Large intestine (tissue), 12 donors: ENCODE data around the gene NDUFC1. TPM values are rescaled to one million over a fixed set of nuclear protein-coding genes. Genes with fewer than 3 reads are reported as not detected.
"Not testable (repeated sequence)": the region's sequence is repeated elsewhere in the genome, so short reads cannot be mapped to it uniquely, and the experiment has no call there.

Experiments used
- DNase-seq, 2 donors: peaks; one replicate each; pipeline versions ENCODE4 v3.0.0 to v3.0.0-alpha.2; 2013
- H3K27ac ChIP-seq: one replicate; pipeline ENCODE4 v1.5.1; 2013; ENCODE audit warnings: low read length
- H3K27me3 ChIP-seq: 2 replicates; pipeline ENCODE4 v1.6.1; 2013; ENCODE audit warnings: low read length; ENCODE audit not compliant: control insufficient read depth, insufficient read depth
- H3K36me3 ChIP-seq: 2 replicates; pipeline ENCODE4 v1.6.1; 2013; ENCODE audit warnings: low read length; ENCODE audit not compliant: control insufficient read depth, insufficient read depth
- H3K4me1 ChIP-seq: one replicate; pipeline ENCODE4 v1.6.1; 2013; ENCODE audit warnings: low read length; ENCODE audit not compliant: control insufficient read depth, insufficient read depth
- H3K4me3 ChIP-seq: one replicate; pipeline ENCODE4 v1.5.1; 2013; ENCODE audit warnings: low read length
- H3K9me3 ChIP-seq: one replicate; pipeline ENCODE4 v1.6.1; 2013; ENCODE audit warnings: mild to moderate bottlenecking, low read depth, low read length, moderate library complexity; ENCODE audit not compliant: control insufficient read depth
- WGBS: methylation state at CpG from one replicate; pipeline ENCODE4 v1.1.5; 2013; ENCODE audit warnings: low lambda C conversion rate; ENCODE audit not compliant: insufficient coverage; 5-methylcytosine and 5-hydroxymethylcytosine counted together
- long read RNA-seq, 11 donors: transcript quantifications; one replicate each; lab custom pipeline, GENCODE V29; 2026
- polyA plus RNA-seq: library from polyadenylated mRNA; unstranded; fragments of 120-200 nt; gene quantifications from one replicate; pipeline ENCODE4 v1.2.1, GENCODE V29; 2013

Gene NDUFC1
- polyA plus RNA-seq, result 82.9 TPM
- long read RNA-seq, donor 1, partial matches to known transcripts, result 81 of 88 reads
- long read RNA-seq, donor 1, other reads (novel, unspliced or antisense), result 0 of 88 reads
- long read RNA-seq, donor 2, partial matches to known transcripts, result 191 of 214 reads
- long read RNA-seq, donor 2, other reads (novel, unspliced or antisense), result 16 of 214 reads
- long read RNA-seq, donor 3, transcript NDUFC1-209 (5 exons, 1,198 nt), result major isoform, 6 of 335 reads
- long read RNA-seq, donor 3, partial matches to known transcripts, result 301 of 335 reads
- long read RNA-seq, donor 3, other reads (novel, unspliced or antisense), result 23 of 335 reads
- long read RNA-seq, donor 4, partial matches to known transcripts, result 22 of 23 reads
- long read RNA-seq, donor 4, other reads (novel, unspliced or antisense), result 0 of 23 reads
- long read RNA-seq, donor 5, partial matches to known transcripts, result 73 of 74 reads
- long read RNA-seq, donor 5, other reads (novel, unspliced or antisense), result 0 of 74 reads
- long read RNA-seq, donor 6, transcript NDUFC1-209 (5 exons, 1,198 nt), result major isoform, 5 of 179 reads
- long read RNA-seq, donor 6, partial matches to known transcripts, result 162 of 179 reads
- long read RNA-seq, donor 6, other reads (novel, unspliced or antisense), result 11 of 179 reads
- long read RNA-seq, donor 7, partial matches to known transcripts, result 92 of 96 reads
- long read RNA-seq, donor 7, other reads (novel, unspliced or antisense), result 0 of 96 reads
- long read RNA-seq, donor 8, transcript NDUFC1-209 (5 exons, 1,198 nt), result major isoform, 7 of 253 reads
- long read RNA-seq, donor 8, partial matches to known transcripts, result 237 of 253 reads
- long read RNA-seq, donor 8, other reads (novel, unspliced or antisense), result 5 of 253 reads
- long read RNA-seq, donor 9, transcript NDUFC1-209 (5 exons, 1,198 nt), result major isoform, 6 of 198 reads
- long read RNA-seq, donor 9, partial matches to known transcripts, result 187 of 198 reads
- long read RNA-seq, donor 9, other reads (novel, unspliced or antisense), result 0 of 198 reads
- long read RNA-seq, donor 10, partial matches to known transcripts, result 178 of 194 reads
- long read RNA-seq, donor 10, other reads (novel, unspliced or antisense), result 12 of 194 reads
- long read RNA-seq, donor 11, partial matches to known transcripts, result 117 of 129 reads
- long read RNA-seq, donor 11, other reads (novel, unspliced or antisense), result 8 of 129 reads

- Histone ChIP-seq H3K4me1 (no peaks in the 10 kb centered on the region), H3K9me3 (no peaks in the 10 kb centered on the region), H3K36me3 (peaks cover 8% of the 10 kb centered on the region), H3K27ac (peak within 1 kb of the TSS; percentile 96), H3K4me3 (peak within 1 kb of the TSS; percentile 84), H3K27me3 (no peaks in the 10 kb centered on the region)
- DNase-seq, result peak; percentile 42 to 69
- 0% methylated on average over 3 of the region's 46 CpGs for WGBS
Measured at GRCh38 chr4:139301821-139302611, at the start of gene NDUFC1. Gene NDUFC1 (minus strand): TSS chr4:139302477. CDS start chr4:139295798, 6,679 bp downstream.

GRCh38 chr4:139337612-139338011 lies 35.3 kb upstream of the NDUFC1 start:
- Histone ChIP-seq H3K27me3 (no peaks in the 10 kb centered on the region), H3K36me3 (peaks cover 18% of the 10 kb centered on the region), H3K27ac (no peak overlapping the region), H3K4me1 (no peaks in the 10 kb centered on the region), H3K9me3 (no peaks in the 10 kb centered on the region), H3K4me3 (no peak overlapping the region)
- no peak for DNase-seq

GRCh38 chr4:139333046-139333445 lies 30.8 kb upstream of the NDUFC1 start:
- peaks cover 19% of the 10 kb centered on the region for H3K36me3 ChIP-seq
- no peaks in the 10 kb centered on the region for H3K27me3 ChIP-seq
- H3K9me3 ChIP-seq, result peaks cover 5% of the 10 kb centered on the region
- no peak overlapping the region for H3K27ac ChIP-seq
- 100% methylated on average over 1 of the region's 2 CpGs for WGBS
- no peak for DNase-seq
- H3K4me3 ChIP-seq, result no peak overlapping the region
- H3K4me1 ChIP-seq, result no peaks in the 10 kb centered on the region

GRCh38 chr4:139331185-139331584 lies 28.9 kb upstream of the NDUFC1 start:
- WGBS, result no CpG with 5 or more reads among the region's 1 CpG
- no peaks in the 10 kb centered on the region for H3K4me1 ChIP-seq
- H3K9me3 ChIP-seq, result peaks cover 5% of the 10 kb centered on the region
- no peak overlapping the region for H3K4me3 ChIP-seq
- H3K27me3 ChIP-seq, result no peaks in the 10 kb centered on the region
- peaks cover 19% of the 10 kb centered on the region for H3K36me3 ChIP-seq
- no peak for DNase-seq
- H3K27ac ChIP-seq, result no peak overlapping the region

GRCh38 chr4:139330283-139330682 lies 28.0 kb upstream of the NDUFC1 start:
- no peak for DNase-seq
- Histone ChIP-seq H3K9me3 (peaks cover 5% of the 10 kb centered on the region), H3K4me1 (no peaks in the 10 kb centered on the region), H3K27ac (no peak overlapping the region), H3K36me3 (peaks cover 15% of the 10 kb centered on the region), H3K27me3 (no peaks in the 10 kb centered on the region), H3K4me3 (no peak overlapping the region)
- 100% methylated on average over 1 of the region's 3 CpGs for WGBS

- H3K36me3 ChIP-seq, result peaks cover 15% of the 10 kb centered on the region
- no CpG with 5 or more reads among the region's 4 CpGs for WGBS
- no peak overlapping the region for H3K27ac ChIP-seq
- H3K4me1 ChIP-seq, result no peaks in the 10 kb centered on the region
- DNase-seq, result no peak
- no peaks in the 10 kb centered on the region for H3K27me3 ChIP-seq
- peaks cover 5% of the 10 kb centered on the region for H3K9me3 ChIP-seq
- no peak overlapping the region for H3K4me3 ChIP-seq
Measured at GRCh38 chr4:139329665-139330200, 27.5 kb upstream of the NDUFC1 start.

- Histone ChIP-seq H3K27me3 (no peaks in the 10 kb centered on the region), H3K27ac (no peak overlapping the region), H3K4me1 (no peaks in the 10 kb centered on the region), H3K9me3 (peaks cover 5% of the 10 kb centered on the region), H3K4me3 (no peak overlapping the region), H3K36me3 (peaks cover 11% of the 10 kb centered on the region)
- 17% methylated on average over 1 of the region's 6 CpGs for WGBS
- DNase-seq, result no peak
Measured at GRCh38 chr4:139324620-139325019, 22.3 kb upstream of the NDUFC1 start.

- H3K9me3 ChIP-seq, DNase-seq, H3K27me3 ChIP-seq, H3K4me1 ChIP-seq, H3K4me3 ChIP-seq, H3K27ac ChIP-seq, H3K36me3 ChIP-seq: not testable (repeated sequence)
- WGBS, result no CpG with 5 or more reads among the region's 6 CpGs
Measured at GRCh38 chr4:139322541-139322940, 20.3 kb upstream of the NDUFC1 start.

- no CpG with 5 or more reads among the region's 1 CpG for WGBS
- H3K4me3 ChIP-seq, H3K27me3 ChIP-seq: not testable (repeated sequence)
Measured at GRCh38 chr4:139322070-139322469, 19.8 kb upstream of the NDUFC1 start.

More at GRCh38 chr4:139322070-139322469, 19.8 kb upstream of the NDUFC1 start:
- not testable (repeated sequence) for H3K4me1 ChIP-seq, H3K36me3 ChIP-seq, H3K9me3 ChIP-seq, H3K27ac ChIP-seq, DNase-seq
